Stimulated activated CD4-positive, alpha-beta T cell treated with anti-CD3 and anti-CD28 coated beads, TNF-alpha, amount 100 ng/mL, for 24 hours (primary cell): ENCODE data around the gene OR6B1.
"Not testable (repeated sequence)": the region's sequence is repeated elsewhere in the genome, so short reads cannot be mapped to it uniquely, and the experiment has no call there.

Experiments used
- DNase-seq, 3 experiments: peaks; one replicate each; pipeline ENCODE4 v3.0.0-alpha.2; 2020; ENCODE audit warnings: low read depth in 3 of 3

The OR6B1 gene

GRCh38 chr7:144038887-144039286 is 38.8 kb downstream of the OR6B1 start:
- no peak for DNase-seq

DNA sequence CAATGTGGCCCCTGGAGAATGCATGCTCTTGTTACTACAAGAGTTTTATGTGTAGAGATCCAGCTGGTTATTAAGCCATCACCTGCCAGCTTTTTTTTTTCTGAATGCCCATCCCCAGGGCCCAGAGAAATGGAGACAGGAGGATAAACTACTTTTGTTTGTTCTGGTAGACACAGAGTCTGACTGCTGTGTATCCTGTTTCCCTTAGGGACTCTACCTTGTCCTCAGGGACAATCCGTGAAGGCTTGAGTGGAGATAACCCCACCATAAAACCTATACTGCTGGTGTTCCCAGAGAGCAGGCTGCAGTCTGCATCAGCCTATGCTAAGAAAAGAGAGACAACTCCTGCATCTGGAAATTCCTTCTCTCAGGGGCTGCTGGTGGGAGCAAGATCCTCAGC is 48.5 kb downstream of the OR6B1 start, which contains the start of gene OR2A5:
TSS of gene OR2A5 (plus strand) at position 301 of the 400 bp plus-strand sequence. CDS start 1,454 bp downstream, outside the sequence.
- no peak for DNase-seq

GRCh38 chr7:144049491-144049890 is 49.4 kb downstream of the OR6B1 start:
- no peak for DNase-seq

- DNase-seq, result no peak
Measured at GRCh38 chr7:144050093-144050492, 50.0 kb downstream of the OR6B1 start.

DNA sequence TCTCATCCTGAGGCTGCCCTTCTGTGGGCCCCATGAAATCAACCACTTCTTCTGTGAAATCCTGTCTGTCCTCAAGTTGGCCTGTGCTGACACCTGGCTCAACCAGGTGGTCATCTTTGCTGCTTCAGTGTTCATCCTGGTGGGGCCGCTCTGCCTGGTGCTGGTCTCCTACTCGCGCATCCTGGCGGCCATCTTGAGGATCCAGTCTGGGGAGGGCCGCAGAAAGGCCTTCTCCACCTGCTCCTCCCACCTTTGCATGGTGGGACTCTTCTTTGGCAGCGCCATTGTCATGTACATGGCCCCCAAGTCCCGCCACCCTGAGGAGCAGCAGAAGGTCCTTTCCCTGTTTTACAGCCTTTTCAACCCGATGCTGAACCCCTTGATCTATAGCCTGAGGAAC is 50.8 kb downstream of the OR6B1 start:
- DNase-seq, result not testable (repeated sequence)

GRCh38 chr7:144057954-144058353 is 57.8 kb downstream of the OR6B1 start:
- DNase-seq, result no peak
